Activated CD8-positive, alpha-beta memory T cell treated with anti-CD3 and anti-CD28 coated beads, Interleukin-2, amount 10 ng/mL, durations not matched to agents 7 days and 5 days (primary cell): Measurements from ENCODE around the gene STK11IP. TPM values are rescaled to one million over a fixed set of nuclear protein-coding genes. Genes with fewer than 3 reads are reported as not detected.

Experiments
- ATAC-seq: fragments of 150-1000 bp; cut with Tn5 transposase; one replicate; pipeline ENCODE4 v1.10.0; 2021; ENCODE audit warnings: moderate library complexity
- CTCF ChIA-PET: fragments of 350-600 bp; sonication (Branson Sonifier 250); formaldehyde crosslinking; loops from one replicate; lab custom pipeline; 2021; ENCODE audit warnings: antibody characterized with exemption; lab: Charles Lee
- DNase-seq: peaks from one replicate; pipeline ENCODE4 v3.0.0-alpha.2; 2020
- H3K27ac Mint-ChIP-seq: one replicate; pipeline ENCODE4 v1.8.0; 2021; ENCODE audit warnings: mild to moderate bottlenecking, mixed read lengths
- H3K27me3 Mint-ChIP-seq: one replicate; pipeline ENCODE4 v1.8.0; 2021; ENCODE audit warnings: mixed read lengths
- H3K36me3 Mint-ChIP-seq: one replicate; pipeline ENCODE4 v1.8.0; 2021; ENCODE audit warnings: mild to moderate bottlenecking, mixed read lengths
- H3K4me1 Mint-ChIP-seq: one replicate; pipeline ENCODE4 v1.8.0; 2021; ENCODE audit warnings: mixed read lengths
- H3K4me3 Mint-ChIP-seq: one replicate; pipeline ENCODE4 v1.8.0; 2021; ENCODE audit warnings: mild to moderate bottlenecking, moderate library complexity, mixed read lengths
- H3K9me3 Mint-ChIP-seq: one replicate; pipeline ENCODE4 v1.8.0; 2022; ENCODE audit warnings: low read depth, mixed read lengths
- total RNA-seq, 2 experiments: library from RNA; stranded (reverse); gene quantifications; one replicate each; pipeline ENCODE4 v1.2.3, GENCODE V29; 2021

Gene STK11IP
- total RNA-seq, 2 experiments from 2014 or later = 27.7 to 30.8 TPM

- no peaks in the 10 kb centered on the region for H3K36me3 Mint-ChIP-seq
- ATAC-seq = no peak
- CTCF ChIA-PET = interaction anchor here (1.4 kb wide), 1 partner anchor 35 kb away, joined by 3 read pairs; no protein-coding TSS in a partner anchor
- no peak overlapping the region for H3K4me3 Mint-ChIP-seq
- H3K27ac Mint-ChIP-seq = no peak overlapping the region
- H3K4me1 Mint-ChIP-seq = no peaks in the 10 kb centered on the region
- peaks cover 27% of the 10 kb centered on the region for H3K27me3 Mint-ChIP-seq
- DNase-seq = no peak
- no peaks in the 10 kb centered on the region for H3K9me3 Mint-ChIP-seq
Observed at GRCh38 chr2:219576505-219577388, 20.9 kb upstream of the STK11IP start.

GRCh38 chr2:219578811-219579613 lies 18.6 kb upstream of the STK11IP start:
- Mint-ChIP-seq H3K36me3 (no peaks in the 10 kb centered on the region), H3K27me3 (peaks cover 9% of the 10 kb centered on the region), H3K9me3 (no peaks in the 10 kb centered on the region), H3K4me3 (no peak overlapping the region), H3K4me1 (no peaks in the 10 kb centered on the region), H3K27ac (no peak overlapping the region)
- ATAC-seq (no peak), DNase-seq (no peak)
- CTCF ChIA-PET = no interaction called here

- no peak overlapping the region for H3K27ac Mint-ChIP-seq
- ATAC-seq (no peak), DNase-seq (no peak)
- no peaks in the 10 kb centered on the region for H3K9me3 Mint-ChIP-seq
- H3K4me1 Mint-ChIP-seq = no peaks in the 10 kb centered on the region
- CTCF ChIA-PET = no interaction called here
- H3K27me3 Mint-ChIP-seq = peaks cover 13% of the 10 kb centered on the region
- no peaks in the 10 kb centered on the region for H3K36me3 Mint-ChIP-seq
- H3K4me3 Mint-ChIP-seq = no peak overlapping the region
Observed at GRCh38 chr2:219581346-219581745, 16.3 kb upstream of the STK11IP start.

GRCh38 chr2:219591091-219591490 lies 6.6 kb upstream of the STK11IP start:
- CTCF ChIA-PET = interaction anchor here (0.7 kb wide), 1 partner anchor 50 kb away, joined by 3 read pairs; no protein-coding TSS in a partner anchor
- ATAC-seq (no peak), DNase-seq (no peak)
- Mint-ChIP-seq H3K4me3 (no peak overlapping the region), H3K4me1 (no peaks in the 10 kb centered on the region), H3K9me3 (no peaks in the 10 kb centered on the region), H3K36me3 (no peaks in the 10 kb centered on the region), H3K27ac (no peak overlapping the region), H3K27me3 (peaks cover 5% of the 10 kb centered on the region)

- Mint-ChIP-seq H3K4me1 (peaks cover 3% of the 10 kb centered on the region), H3K4me3 (no peak overlapping the region), H3K27me3 (peaks cover 4% of the 10 kb centered on the region), H3K9me3 (no peaks in the 10 kb centered on the region), H3K36me3 (no peaks in the 10 kb centered on the region), H3K27ac (no peak overlapping the region)
- ATAC-seq (no peak), DNase-seq (no peak)
- CTCF ChIA-PET = interaction anchor here (1.1 kb wide), 1 partner anchor 52 kb away, joined by 3 read pairs; no protein-coding TSS in a partner anchor
Observed at GRCh38 chr2:219592736-219593135, 4.9 kb upstream of the STK11IP start.

- H3K27me3 Mint-ChIP-seq = peaks cover 4% of the 10 kb centered on the region
- no peaks in the 10 kb centered on the region for H3K36me3 Mint-ChIP-seq
- ATAC-seq = no peak
- CTCF ChIA-PET = no interaction called here
- no peak overlapping the region for H3K27ac Mint-ChIP-seq
- H3K4me1 Mint-ChIP-seq = peaks cover 5% of the 10 kb centered on the region
- no peaks in the 10 kb centered on the region for H3K9me3 Mint-ChIP-seq
- H3K4me3 Mint-ChIP-seq = no peak overlapping the region
- DNase-seq = no peak
Observed at GRCh38 chr2:219593154-219593553, 4.5 kb upstream of the STK11IP start.

GRCh38 chr2:219595256-219595655 lies 2.4 kb upstream of the STK11IP start:
- no peak overlapping the region for H3K4me3 Mint-ChIP-seq
- no peaks in the 10 kb centered on the region for H3K36me3 Mint-ChIP-seq
- CTCF ChIA-PET = interaction anchor here (6.5 kb wide), 1 partner anchor 53 kb away, joined by 37 read pairs; the partner anchor contains the start of genes CHPF and TMEM198
- ATAC-seq (no peak), DNase-seq (no peak)
- no peak overlapping the region for H3K27ac Mint-ChIP-seq
- no peaks in the 10 kb centered on the region for H3K9me3 Mint-ChIP-seq
- H3K4me1 Mint-ChIP-seq = peaks cover 16% of the 10 kb centered on the region
- H3K27me3 Mint-ChIP-seq = peaks cover 3% of the 10 kb centered on the region

- Mint-ChIP-seq H3K4me1 (peaks cover 16% of the 10 kb centered on the region), H3K36me3 (peaks cover 2% of the 10 kb centered on the region), H3K4me3 (peak overlapping the region; percentile 94), H3K27ac (peak overlapping the region; percentile 93), H3K27me3 (peaks cover 3% of the 10 kb centered on the region), H3K9me3 (no peaks in the 10 kb centered on the region)
- CTCF ChIA-PET = interaction anchor here (1.1 to 6.5 kb wide), 9 partner anchors 12 to 101 kb away, joined by 3 to 37 read pairs (median 3); partner anchors contain the start of genes CHPF, GMPPA and TMEM198
- peak; percentile 9 for ATAC-seq
- no peak for DNase-seq
Observed at GRCh38 chr2:219596954-219597551, 604 bp upstream of the STK11IP start.

GRCh38 chr2:219598308-219599078 lies 836 bp downstream of the STK11IP start:
- Mint-ChIP-seq H3K27ac (peak overlapping the region; percentile 93), H3K27me3 (peaks cover 3% of the 10 kb centered on the region), H3K4me3 (peak overlapping the region; percentile 94), H3K9me3 (no peaks in the 10 kb centered on the region), H3K4me1 (peaks cover 16% of the 10 kb centered on the region), H3K36me3 (peaks cover 2% of the 10 kb centered on the region)
- ATAC-seq = no peak
- no peak for DNase-seq
- CTCF ChIA-PET = interaction anchor here (0.8 to 6.5 kb wide), 4 partner anchors 37 to 68 kb away, joined by 3 to 37 read pairs (median 4); partner anchors contain the start of genes CHPF and TMEM198

GRCh38 chr2:219603771-219604170 lies 6.1 kb downstream of the STK11IP start:
- Mint-ChIP-seq H3K4me1 (peaks cover 5% of the 10 kb centered on the region), H3K9me3 (no peaks in the 10 kb centered on the region), H3K4me3 (no peak overlapping the region), H3K27me3 (no peaks in the 10 kb centered on the region), H3K27ac (no peak overlapping the region), H3K36me3 (peaks cover 3% of the 10 kb centered on the region)
- no peak for ATAC-seq
- CTCF ChIA-PET = no interaction called here
- no peak for DNase-seq

- no peak overlapping the region for H3K27ac Mint-ChIP-seq
- no peaks in the 10 kb centered on the region for H3K27me3 Mint-ChIP-seq
- no peak overlapping the region for H3K4me3 Mint-ChIP-seq
- H3K4me1 Mint-ChIP-seq = no peaks in the 10 kb centered on the region
- peaks cover 3% of the 10 kb centered on the region for H3K36me3 Mint-ChIP-seq
- H3K9me3 Mint-ChIP-seq = no peaks in the 10 kb centered on the region
- ATAC-seq (no peak), DNase-seq (no peak)
- CTCF ChIA-PET = interaction anchor here (1.1 to 2.4 kb wide), 2 partner anchors 46 to 64 kb away, joined by 3 to 9 read pairs; no protein-coding TSS in a partner anchor
Observed at GRCh38 chr2:219605607-219605954, 7.9 kb downstream of the STK11IP start.

GRCh38 chr2:219607931-219608330 lies 10.3 kb downstream of the STK11IP start:
- no peaks in the 10 kb centered on the region for H3K9me3 Mint-ChIP-seq
- H3K36me3 Mint-ChIP-seq = peaks cover 1% of the 10 kb centered on the region
- peaks cover 6% of the 10 kb centered on the region for H3K4me1 Mint-ChIP-seq
- CTCF ChIA-PET = interaction anchor here (1.1 to 1.9 kb wide), 2 partner anchors 11 to 131 kb away, joined by 3 to 4 read pairs; partner anchors contain the start of gene STK11IP
- H3K4me3 Mint-ChIP-seq = no peak overlapping the region
- H3K27me3 Mint-ChIP-seq = no peaks in the 10 kb centered on the region
- ATAC-seq (no peak), DNase-seq (no peak)
- no peak overlapping the region for H3K27ac Mint-ChIP-seq
